ENCODE results near the gene ARID3C.

- TF ChIP-seq CTCF (conservative IDR thresholded peaks at IDR 0.05 in 1 of 2, IDR thresholded peaks at IDR 0.05 in 1 of 2; ENCODE audit: low read depth in 1 of 2, low read length in 2 of 2) (no peak), EZH2 (IDR thresholded peaks at IDR 0.05; ENCODE audit: low read length, missing control alignments) (no peak)
Measured at GRCh38 chr9:34607331-34607730, 21.5 kb downstream of the ARID3C start.
